ENCODE measurements around the gene STPG4. TPM values are rescaled to one million over a fixed set of nuclear protein-coding genes. Genes with fewer than 3 reads are reported as not detected.

The STPG4 gene
- total RNA-seq, 4 donors from 2014 or later: 0.22 to 1.1 (median 0.42) TPM; not detected in 1

GRCh38 chr2:47196499-47196898, 41.4 kb upstream of the STPG4 start:
- no peak for DNase-seq
- H3K36me3 ChIP-seq: no peaks in the 10 kb centered on the region
- intact Hi-C loops (cut with DNase I): no loop called here

GRCh38 chr2:47196046-47196445, 40.9 kb upstream of the STPG4 start:
- Histone ChIP-seq H3K27ac (no peak overlapping the region), H3K4me3 (replicated peaks in 1 of 3) (no peak overlapping the region), H3K27me3 (no peaks in the 10 kb centered on the region), H3K9me3 (no peaks in the 10 kb centered on the region), H3K4me1 (peaks cover 0 to 16% of the 10 kb centered on the region in 2 donors), H3K36me3 (no peaks in the 10 kb centered on the region)
- intact Hi-C loops (cut with DNase I): no loop called here
- TF ChIP-seq CTCF (IDR thresholded peaks at IDR 0.05) (no peak), POLR2A (IDR thresholded peaks at IDR 0.05) (no peak)
- no peak for DNase-seq
- WGBS, 2 donors: 86 to 93% methylated on average over 2 of the region's 2 CpGs

More at GRCh38 chr2:47196499-47196898, 41.4 kb upstream of the STPG4 start:
- peaks cover 0 to 15% of the 10 kb centered on the region in 2 donors for H3K4me1 ChIP-seq
- no peaks in the 10 kb centered on the region for H3K27me3 ChIP-seq
- TF ChIP-seq CTCF (IDR thresholded peaks at IDR 0.05) (no peak), POLR2A (IDR thresholded peaks at IDR 0.05) (no peak)
- H3K27ac ChIP-seq: no peak overlapping the region
- no peaks in the 10 kb centered on the region for H3K9me3 ChIP-seq
- whole genome bisulfite sequencing, 2 donors: 89 to 90% methylated on average over 1 of the region's 1 CpG
- H3K4me3 ChIP-seq (replicated peaks in 1 of 3): no peak overlapping the region

GRCh38 chr2:47195148-47195547, 40.0 kb upstream of the STPG4 start:
- no peak for DNase-seq
- Histone ChIP-seq H3K27me3 (no peaks in the 10 kb centered on the region), H3K27ac (no peak overlapping the region), H3K4me3 (replicated peaks in 1 of 3) (no peak overlapping the region), H3K9me3 (no peaks in the 10 kb centered on the region), H3K4me1 (peaks cover 2 to 18% of the 10 kb centered on the region in 2 donors), H3K36me3 (no peaks in the 10 kb centered on the region)
- intact Hi-C loops (cut with DNase I): no loop called here
- 95 to 97% methylated on average over 3 of the region's 3 CpGs for WGBS, 2 donors
- no peak for TF ChIP-seq CTCF (IDR thresholded peaks at IDR 0.05)
- no peak for TF ChIP-seq POLR2A (IDR thresholded peaks at IDR 0.05)

- intact Hi-C loops (cut with DNase I): no loop called here
- no peak overlapping the region for H3K27ac ChIP-seq
Measured at GRCh38 chr2:47194410-47194809, 39.3 kb upstream of the STPG4 start.

GRCh38 chr2:47193607-47194006, 38.5 kb upstream of the STPG4 start:
- peaks cover 9 to 22% of the 10 kb centered on the region in 2 donors for H3K4me1 ChIP-seq
- no peaks in the 10 kb centered on the region for H3K27me3 ChIP-seq
- no peak for TF ChIP-seq CTCF (IDR thresholded peaks at IDR 0.05)
- no peak for TF ChIP-seq POLR2A (IDR thresholded peaks at IDR 0.05)
- WGBS, 2 donors: 54 to 71% methylated on average over 6 of the region's 6 CpGs
- H3K36me3 ChIP-seq: no peaks in the 10 kb centered on the region
- no peak overlapping the region for H3K27ac ChIP-seq
- intact Hi-C loops (cut with DNase I): no loop called here
- no peak overlapping the region for H3K4me3 ChIP-seq (replicated peaks in 1 of 3)
- H3K9me3 ChIP-seq: no peaks in the 10 kb centered on the region
- no peak for DNase-seq

More at GRCh38 chr2:47194410-47194809, 39.3 kb upstream of the STPG4 start:
- TF ChIP-seq POLR2A (IDR thresholded peaks at IDR 0.05): no peak
- no peak for TF ChIP-seq CTCF (IDR thresholded peaks at IDR 0.05)
- no peaks in the 10 kb centered on the region for H3K27me3 ChIP-seq
- no peaks in the 10 kb centered on the region for H3K36me3 ChIP-seq
- H3K9me3 ChIP-seq: no peaks in the 10 kb centered on the region
- H3K4me3 ChIP-seq (replicated peaks in 1 of 3): no peak overlapping the region
- peaks cover 9 to 22% of the 10 kb centered on the region in 2 donors for H3K4me1 ChIP-seq
- no peak for DNase-seq

All from thyroid gland (tissue), 4 donors.